GM06990 (cell line): ENCODE data around the gene REXO1.

ENCODE experiments used
- DNase-seq: peaks from one replicate; pipeline ENCODE4 v3.0.0-alpha.2; 2011; ENCODE audit not compliant: insufficient read length; ENCODE audit errors: extremely low read depth
- H3K27me3 ChIP-seq: replicated peaks from 2 replicates; pipeline ENCODE4 v1.6.0; 2011; ENCODE audit warnings: low read length; ENCODE audit not compliant: control insufficient read depth, insufficient read depth
- H3K36me3 ChIP-seq: 2 replicates; pipeline ENCODE4 v1.5.1; 2011; ENCODE audit warnings: low read length; ENCODE audit not compliant: control insufficient read depth, insufficient read depth
- H3K4me3 ChIP-seq: replicated peaks from 2 replicates; pipeline ENCODE4 v1.5.1; 2011; ENCODE audit warnings: low read depth, mild to moderate bottlenecking, control low read depth, low read length
- TF ChIP-seq, protein P1 (sequence below): IDR thresholded peaks from 2 replicates; pipeline ENCODE4 v1.5.1; 2011; ENCODE audit warnings: low read length, control low read depth, mild to moderate bottlenecking, inconsistent platforms; ENCODE audit not compliant: insufficient read depth, poor library complexity, severe bottlenecking

The REXO1 gene

DNA sequence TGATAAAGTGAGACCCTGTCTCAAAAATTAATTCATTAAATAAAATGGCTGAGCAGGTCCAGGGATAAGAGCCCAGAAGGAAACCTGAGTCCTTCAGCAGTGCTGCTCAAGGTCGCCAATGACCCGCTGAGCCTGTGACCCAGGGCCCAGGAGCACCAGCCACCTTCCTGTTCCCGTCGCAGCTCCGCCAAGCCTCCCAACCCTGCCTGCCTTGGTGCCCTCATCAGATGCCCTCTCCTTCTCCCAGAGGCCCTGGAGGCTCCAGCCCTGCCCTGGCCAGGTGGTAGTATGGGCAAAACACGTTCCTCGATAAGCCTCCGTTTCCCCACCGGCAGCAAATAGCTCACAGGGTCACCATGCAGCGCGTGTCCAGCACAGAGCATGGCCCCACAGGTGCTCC is 2.6 kb downstream of the REXO1 start:
- Histone ChIP-seq H3K27me3 (no peaks in the 10 kb centered on the region), H3K36me3 (peaks cover 7% of the 10 kb centered on the region), H3K4me3 (no peak overlapping the region)
- TF ChIP-seq, protein P1, sequence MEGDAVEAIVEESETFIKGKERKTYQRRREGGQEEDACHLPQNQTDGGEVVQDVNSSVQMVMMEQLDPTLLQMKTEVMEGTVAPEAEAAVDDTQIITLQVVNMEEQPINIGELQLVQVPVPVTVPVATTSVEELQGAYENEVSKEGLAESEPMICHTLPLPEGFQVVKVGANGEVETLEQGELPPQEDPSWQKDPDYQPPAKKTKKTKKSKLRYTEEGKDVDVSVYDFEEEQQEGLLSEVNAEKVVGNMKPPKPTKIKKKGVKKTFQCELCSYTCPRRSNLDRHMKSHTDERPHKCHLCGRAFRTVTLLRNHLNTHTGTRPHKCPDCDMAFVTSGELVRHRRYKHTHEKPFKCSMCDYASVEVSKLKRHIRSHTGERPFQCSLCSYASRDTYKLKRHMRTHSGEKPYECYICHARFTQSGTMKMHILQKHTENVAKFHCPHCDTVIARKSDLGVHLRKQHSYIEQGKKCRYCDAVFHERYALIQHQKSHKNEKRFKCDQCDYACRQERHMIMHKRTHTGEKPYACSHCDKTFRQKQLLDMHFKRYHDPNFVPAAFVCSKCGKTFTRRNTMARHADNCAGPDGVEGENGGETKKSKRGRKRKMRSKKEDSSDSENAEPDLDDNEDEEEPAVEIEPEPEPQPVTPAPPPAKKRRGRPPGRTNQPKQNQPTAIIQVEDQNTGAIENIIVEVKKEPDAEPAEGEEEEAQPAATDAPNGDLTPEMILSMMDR, result no peak
- DNase-seq, result no peak

DNA sequence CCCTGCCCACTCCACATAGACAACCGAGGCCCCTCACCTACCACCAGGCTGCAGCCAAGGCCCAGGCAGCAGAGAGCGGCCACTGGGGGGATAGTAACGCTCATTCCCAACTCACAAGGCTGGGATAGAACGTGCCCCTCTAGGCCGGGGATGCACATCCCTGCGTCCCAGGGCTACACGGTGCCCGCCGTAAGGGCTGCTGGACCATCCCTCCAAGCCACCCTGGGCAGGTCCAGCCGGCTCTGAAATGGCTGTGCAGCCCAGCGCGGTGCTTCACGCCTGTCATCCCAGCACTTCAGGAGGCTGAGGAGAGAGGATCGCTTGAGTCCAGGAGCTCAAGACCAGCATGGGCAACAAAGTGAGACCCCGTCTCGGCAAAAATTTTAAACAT is 3.2 kb downstream of the REXO1 start:
- no peak for DNase-seq
- Histone ChIP-seq H3K4me3 (no peak overlapping the region), H3K36me3 (peaks cover 7% of the 10 kb centered on the region), H3K27me3 (no peaks in the 10 kb centered on the region)
- TF ChIP-seq, protein P1, result no peak

DNA sequence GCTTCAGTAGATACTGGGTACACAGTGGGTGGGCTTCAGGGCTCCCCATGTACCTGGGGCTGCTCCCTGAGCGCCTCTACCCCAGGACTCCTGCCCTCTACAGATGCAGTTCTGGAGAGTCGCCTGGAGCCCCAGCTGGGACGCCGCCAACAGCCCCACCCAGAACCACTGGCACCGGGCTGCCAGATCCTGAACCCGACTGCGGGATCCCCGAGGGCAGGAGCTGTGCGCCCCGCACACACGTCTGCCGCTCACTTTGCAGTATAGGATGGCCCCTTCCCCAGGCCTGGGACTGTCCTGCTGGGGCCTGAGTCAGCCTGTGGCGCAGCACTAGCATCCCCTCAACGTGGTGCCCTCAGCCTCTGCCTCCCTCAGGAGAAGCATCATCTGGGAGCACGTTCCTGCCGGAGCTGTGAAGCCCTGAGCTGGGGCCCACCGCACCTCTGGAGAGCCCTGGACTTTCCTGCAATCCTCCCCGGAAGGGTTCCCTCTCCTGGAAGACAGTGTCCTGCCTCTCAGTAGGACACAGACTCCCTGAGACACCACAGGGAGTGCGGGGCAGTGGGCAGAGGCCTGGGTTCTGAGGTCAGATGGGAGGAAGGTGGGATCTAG is 3.7 kb downstream of the REXO1 start:
- no peak overlapping the region for H3K4me3 ChIP-seq
- TF ChIP-seq, protein P1, result no peak
- H3K36me3 ChIP-seq, result peaks cover 9% of the 10 kb centered on the region
- no peak for DNase-seq
- no peaks in the 10 kb centered on the region for H3K27me3 ChIP-seq

DNA sequence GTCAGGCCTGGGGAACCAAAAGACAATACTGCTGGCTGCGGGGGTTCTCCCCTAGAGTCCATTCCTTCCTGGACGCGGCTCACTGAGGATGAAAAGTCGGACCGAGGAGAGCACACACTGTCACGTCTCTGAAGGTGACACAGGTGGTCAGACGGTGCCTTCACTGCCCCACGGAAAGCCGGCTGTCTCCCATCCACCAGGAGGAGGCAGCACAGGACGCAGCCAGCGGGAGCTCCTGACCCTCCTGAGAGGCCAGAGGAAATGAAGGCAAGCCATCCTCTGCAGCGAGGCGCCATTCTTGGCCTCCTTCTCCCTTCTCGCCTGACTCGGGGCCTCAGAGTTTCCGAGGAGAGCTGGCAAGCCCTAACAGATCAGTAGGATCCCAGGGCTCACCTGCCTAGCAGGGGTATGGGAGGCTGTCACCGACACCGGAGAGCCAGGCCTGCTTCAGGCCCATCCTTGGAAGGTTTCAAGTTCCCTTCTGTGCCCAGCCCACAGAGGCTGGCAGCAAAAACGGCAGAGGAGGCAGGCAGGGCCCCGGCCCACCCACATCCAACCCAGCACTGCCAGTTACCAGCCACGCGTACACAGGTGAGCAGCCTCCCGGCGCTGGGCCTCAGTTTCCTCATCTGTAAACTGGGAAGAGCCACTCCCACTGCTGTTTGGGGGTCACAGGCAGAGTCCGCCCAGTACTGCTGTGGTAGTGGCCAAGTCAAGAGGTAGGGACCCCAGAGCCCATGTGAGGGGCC is 4.5 kb downstream of the REXO1 start:
- H3K27me3 ChIP-seq, result no peaks in the 10 kb centered on the region
- no peak overlapping the region for H3K4me3 ChIP-seq
- TF ChIP-seq, protein P1, result no peak
- DNase-seq, result no peak
- peaks cover 9% of the 10 kb centered on the region for H3K36me3 ChIP-seq

DNA sequence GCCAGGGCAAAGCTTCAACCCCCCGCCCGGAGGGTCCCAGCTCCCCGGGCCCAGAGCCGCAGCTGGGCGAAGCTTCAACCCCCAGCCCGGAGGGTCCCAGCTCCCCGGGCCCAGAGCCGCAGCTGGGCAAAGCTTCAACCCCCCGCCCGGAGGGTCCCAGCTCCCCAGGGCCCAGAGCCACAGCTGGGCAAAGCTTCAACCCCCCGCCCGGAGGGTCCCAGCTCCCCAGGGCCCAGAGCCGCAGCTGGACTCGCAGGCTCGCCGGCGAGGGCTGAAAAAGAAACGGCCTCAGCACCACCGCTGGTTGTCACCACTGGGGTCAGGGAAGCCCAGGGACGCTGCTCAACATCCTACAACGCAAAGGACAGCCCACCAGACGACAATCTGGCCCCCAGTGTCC is 5.2 kb downstream of the REXO1 start:
- DNase-seq, result no peak
- Histone ChIP-seq H3K27me3 (no peaks in the 10 kb centered on the region), H3K36me3 (peaks cover 9% of the 10 kb centered on the region), H3K4me3 (no peak overlapping the region)
- TF ChIP-seq, protein P1, result no peak
